A549 (cell line): ENCODE data around the gene OR6C75.

Experiments
- JUNB ChIP-seq: fragments of >200 bp; sonication (Bioruptor Twin); formaldehyde crosslinking; IDR thresholded peaks from 2 replicates; pipeline ENCODE4 v1.6.1; 2016
- NFE2L2 ChIP-seq: fragments of 150-350 bp; conservative IDR thresholded peaks from 2 replicates; pipeline ENCODE4 v1.6.1; 2014; ENCODE audit warnings: low read length
- TF ChIP-seq, protein P1 (sequence below): IDR thresholded peaks from 2 replicates; pipeline ENCODE4 v1.6.1; 2012; ENCODE audit warnings: low read depth, borderline replicate concordance
- TF ChIP-seq, protein P2 (sequence below): fragments of >200 bp; sonication (Bioruptor Twin); formaldehyde crosslinking; IDR thresholded peaks from 3 replicates; pipeline ENCODE4 v1.5.1; 2016

DNA sequence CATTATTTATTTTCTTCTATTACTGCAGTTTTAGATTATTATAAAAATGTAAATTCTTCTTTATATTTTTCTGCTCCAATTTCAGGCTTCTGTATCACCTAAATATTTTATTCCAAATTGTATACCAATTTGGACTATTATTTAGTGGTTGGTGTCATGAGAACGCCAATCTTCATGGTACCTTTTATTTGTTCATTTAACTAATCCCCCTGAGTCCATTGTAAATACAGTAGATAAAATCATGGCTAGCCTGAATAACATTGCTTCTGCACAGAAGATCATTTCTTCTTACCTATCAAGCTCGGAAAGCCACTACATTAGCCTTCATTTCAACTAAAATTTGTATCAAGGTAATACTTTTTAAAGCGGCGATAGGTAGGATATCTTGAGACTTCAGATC, at the start of gene OR6C75:
- TF ChIP-seq NFE2L2 (no peak), JUNB (no peak)
- TF ChIP-seq, protein P1, sequence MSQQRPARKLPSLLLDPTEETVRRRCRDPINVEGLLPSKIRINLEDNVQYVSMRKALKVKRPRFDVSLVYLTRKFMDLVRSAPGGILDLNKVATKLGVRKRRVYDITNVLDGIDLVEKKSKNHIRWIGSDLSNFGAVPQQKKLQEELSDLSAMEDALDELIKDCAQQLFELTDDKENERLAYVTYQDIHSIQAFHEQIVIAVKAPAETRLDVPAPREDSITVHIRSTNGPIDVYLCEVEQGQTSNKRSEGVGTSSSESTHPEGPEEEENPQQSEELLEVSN, result no peak
- TF ChIP-seq, protein P2, sequence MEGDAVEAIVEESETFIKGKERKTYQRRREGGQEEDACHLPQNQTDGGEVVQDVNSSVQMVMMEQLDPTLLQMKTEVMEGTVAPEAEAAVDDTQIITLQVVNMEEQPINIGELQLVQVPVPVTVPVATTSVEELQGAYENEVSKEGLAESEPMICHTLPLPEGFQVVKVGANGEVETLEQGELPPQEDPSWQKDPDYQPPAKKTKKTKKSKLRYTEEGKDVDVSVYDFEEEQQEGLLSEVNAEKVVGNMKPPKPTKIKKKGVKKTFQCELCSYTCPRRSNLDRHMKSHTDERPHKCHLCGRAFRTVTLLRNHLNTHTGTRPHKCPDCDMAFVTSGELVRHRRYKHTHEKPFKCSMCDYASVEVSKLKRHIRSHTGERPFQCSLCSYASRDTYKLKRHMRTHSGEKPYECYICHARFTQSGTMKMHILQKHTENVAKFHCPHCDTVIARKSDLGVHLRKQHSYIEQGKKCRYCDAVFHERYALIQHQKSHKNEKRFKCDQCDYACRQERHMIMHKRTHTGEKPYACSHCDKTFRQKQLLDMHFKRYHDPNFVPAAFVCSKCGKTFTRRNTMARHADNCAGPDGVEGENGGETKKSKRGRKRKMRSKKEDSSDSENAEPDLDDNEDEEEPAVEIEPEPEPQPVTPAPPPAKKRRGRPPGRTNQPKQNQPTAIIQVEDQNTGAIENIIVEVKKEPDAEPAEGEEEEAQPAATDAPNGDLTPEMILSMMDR, result no peak
